NCI-H187 (cell line): ENCODE data around the gene HAUS3.
A peak's percentile ranks its signal among the peaks of the same experiment; 100 is the strongest.

ENCODE experiments used
- DNase-seq, 2 experiments: peaks; one replicate each; lab custom pipeline; 2025; lab: John Stamatoyannopoulos, UW

The HAUS3 gene

GRCh38 chr4:2263926-2264321 lies 22.0 kb upstream of the HAUS3 start:
- DNase-seq, result no peak

- no peak for DNase-seq
Measured at GRCh38 chr4:2262944-2263250, 21.0 kb upstream of the HAUS3 start.

- peak; percentile 98 to 100 for DNase-seq
Measured at GRCh38 chr4:2262145-2262943, 20.4 kb upstream of the HAUS3 start.

GRCh38 chr4:2261853-2262144 lies 19.9 kb upstream of the HAUS3 start, which contains the start of gene MXD4:
Gene MXD4 (minus strand): TSS chr4:2262109. CDS start chr4:2261980, 129 bp downstream.
- DNase-seq, result no peak

GRCh38 chr4:2261110-2261852 lies 19.4 kb upstream of the HAUS3 start:
- peak in 1 of 2 experiments; percentile 22 for DNase-seq

GRCh38 chr4:2260344-2261109 lies 18.6 kb upstream of the HAUS3 start:
- no peak for DNase-seq

GRCh38 chr4:2259541-2260343 lies 17.8 kb upstream of the HAUS3 start:
- DNase-seq, result no peak

- no peak for DNase-seq
Measured at GRCh38 chr4:2259036-2259540, 17.2 kb upstream of the HAUS3 start.

- DNase-seq, result no peak
Measured at GRCh38 chr4:2258091-2259035, 16.4 kb upstream of the HAUS3 start.

- DNase-seq, result no peak
Measured at GRCh38 chr4:2257361-2258081, 15.6 kb upstream of the HAUS3 start.

GRCh38 chr4:2256781-2257191 lies 14.9 kb upstream of the HAUS3 start:
- no peak for DNase-seq

GRCh38 chr4:2256156-2256731 lies 14.3 kb upstream of the HAUS3 start:
- DNase-seq, result no peak

- no peak for DNase-seq
Measured at GRCh38 chr4:2255501-2256155, 13.7 kb upstream of the HAUS3 start.

GRCh38 chr4:2254665-2255500 lies 13.0 kb upstream of the HAUS3 start:
- DNase-seq, result no peak

GRCh38 chr4:2253160-2254084 lies 11.5 kb upstream of the HAUS3 start:
- DNase-seq, result no peak

GRCh38 chr4:2252530-2253091 lies 10.7 kb upstream of the HAUS3 start:
- DNase-seq, result no peak
